ENCODE measurements around the gene TBC1D5. TPM values are rescaled to one million over a fixed set of nuclear protein-coding genes. Genes with fewer than 3 reads are reported as not detected.

The TBC1D5 gene
- total RNA-seq, 4 donors from 2014 or later, result 29.2 to 114 (median 53.4) TPM

DNA sequence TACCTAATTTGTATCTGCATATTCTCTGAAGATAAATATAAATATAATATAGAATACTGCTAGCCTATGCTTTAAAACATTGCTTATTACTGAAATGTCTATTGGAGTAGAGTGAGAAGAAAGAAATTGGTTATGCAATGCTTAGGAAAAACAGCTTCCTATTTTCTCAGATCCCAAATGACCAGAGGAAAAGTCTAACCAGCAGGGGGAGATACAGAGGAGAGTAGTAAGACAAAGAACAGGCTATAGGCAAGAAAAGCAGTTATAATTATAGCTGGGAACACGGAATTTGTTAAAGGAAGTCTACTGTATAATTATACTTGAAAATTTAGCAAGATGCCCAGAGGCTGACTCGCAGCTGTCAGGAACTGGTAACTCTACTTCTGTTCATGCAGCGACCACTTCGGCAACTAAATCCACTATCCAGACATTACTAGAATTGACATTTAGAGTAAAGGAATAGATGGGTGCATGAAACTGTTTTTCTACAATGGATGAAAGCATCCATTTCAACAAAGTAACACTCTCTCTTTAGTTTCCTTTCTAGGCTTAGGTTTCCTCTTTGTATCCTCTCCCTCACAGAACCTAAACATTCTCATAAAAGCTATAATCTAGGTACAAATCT is 97.2 kb downstream of the TBC1D5 start:
- Histone ChIP-seq H3K4me1 (no peaks in the 10 kb centered on the region), H3K27me3 (no peaks in the 10 kb centered on the region), H3K9me3 (no peaks in the 10 kb centered on the region), H3K4me3 (no peak overlapping the region), H3K36me3 (no peaks in the 10 kb centered on the region), H3K27ac (no peak overlapping the region)
- no peak for DNase-seq
- no peak for TF ChIP-seq POLR2A (IDR thresholded peaks at IDR 0.05)
- TF ChIP-seq, protein P1, sequence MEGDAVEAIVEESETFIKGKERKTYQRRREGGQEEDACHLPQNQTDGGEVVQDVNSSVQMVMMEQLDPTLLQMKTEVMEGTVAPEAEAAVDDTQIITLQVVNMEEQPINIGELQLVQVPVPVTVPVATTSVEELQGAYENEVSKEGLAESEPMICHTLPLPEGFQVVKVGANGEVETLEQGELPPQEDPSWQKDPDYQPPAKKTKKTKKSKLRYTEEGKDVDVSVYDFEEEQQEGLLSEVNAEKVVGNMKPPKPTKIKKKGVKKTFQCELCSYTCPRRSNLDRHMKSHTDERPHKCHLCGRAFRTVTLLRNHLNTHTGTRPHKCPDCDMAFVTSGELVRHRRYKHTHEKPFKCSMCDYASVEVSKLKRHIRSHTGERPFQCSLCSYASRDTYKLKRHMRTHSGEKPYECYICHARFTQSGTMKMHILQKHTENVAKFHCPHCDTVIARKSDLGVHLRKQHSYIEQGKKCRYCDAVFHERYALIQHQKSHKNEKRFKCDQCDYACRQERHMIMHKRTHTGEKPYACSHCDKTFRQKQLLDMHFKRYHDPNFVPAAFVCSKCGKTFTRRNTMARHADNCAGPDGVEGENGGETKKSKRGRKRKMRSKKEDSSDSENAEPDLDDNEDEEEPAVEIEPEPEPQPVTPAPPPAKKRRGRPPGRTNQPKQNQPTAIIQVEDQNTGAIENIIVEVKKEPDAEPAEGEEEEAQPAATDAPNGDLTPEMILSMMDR (IDR thresholded peaks at IDR 0.05), result peak; percentile 10 to 79 (median 70)

DNA sequence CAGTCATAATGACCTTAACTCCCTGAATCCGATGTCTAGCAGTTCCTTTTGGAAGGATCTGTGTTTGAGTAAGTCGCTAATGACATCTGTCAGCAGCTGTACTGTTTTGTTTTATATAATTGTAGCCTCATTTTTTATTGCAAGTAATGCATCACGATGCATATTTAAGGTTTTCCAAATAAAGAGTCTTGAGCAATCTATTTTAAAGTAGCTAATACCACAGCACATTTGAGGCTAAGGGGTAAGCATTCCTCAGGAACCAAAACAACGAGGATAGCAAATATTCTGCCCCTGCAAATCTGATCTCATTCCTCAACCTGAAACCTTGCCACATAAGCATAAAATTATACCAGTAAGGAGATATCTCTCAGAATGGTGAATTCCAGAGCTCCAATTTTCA is 98.7 kb downstream of the TBC1D5 start:
- Histone ChIP-seq H3K27me3 (no peaks in the 10 kb centered on the region), H3K36me3 (no peaks in the 10 kb centered on the region), H3K4me1 (no peaks in the 10 kb centered on the region), H3K27ac (no peak overlapping the region), H3K9me3 (no peaks in the 10 kb centered on the region), H3K4me3 (no peak overlapping the region)
- no peak for DNase-seq
- TF ChIP-seq POLR2A (IDR thresholded peaks at IDR 0.05), result no peak

DNA sequence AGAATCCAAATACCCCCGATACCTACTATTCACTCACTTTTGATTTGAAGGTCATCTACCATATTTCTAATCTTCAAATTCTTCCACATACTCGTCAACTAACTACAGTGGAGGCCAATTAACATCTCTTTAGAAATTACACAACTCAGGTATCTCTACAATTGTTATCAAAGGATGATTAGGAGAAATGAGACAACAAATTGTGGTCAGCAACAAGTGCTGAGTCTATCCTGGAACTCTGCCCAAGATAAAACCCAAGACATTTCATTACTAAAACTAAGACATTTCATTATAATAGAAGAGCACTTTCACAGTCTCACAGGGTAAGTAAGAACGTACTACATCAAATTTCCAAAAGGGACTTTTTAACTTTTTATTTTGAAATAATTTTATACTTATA is 100.0 kb downstream of the TBC1D5 start:
- H3K9me3 ChIP-seq, result no peaks in the 10 kb centered on the region
- TF ChIP-seq, protein P1 (IDR thresholded peaks at IDR 0.05), result no peak
- no peak for TF ChIP-seq POLR2A (IDR thresholded peaks at IDR 0.05)
- H3K27me3 ChIP-seq, result no peaks in the 10 kb centered on the region
- no peak overlapping the region for H3K27ac ChIP-seq
- H3K36me3 ChIP-seq, result no peaks in the 10 kb centered on the region
- no peak for DNase-seq
- H3K4me1 ChIP-seq, result no peaks in the 10 kb centered on the region
- H3K4me3 ChIP-seq, result no peak overlapping the region

DNA sequence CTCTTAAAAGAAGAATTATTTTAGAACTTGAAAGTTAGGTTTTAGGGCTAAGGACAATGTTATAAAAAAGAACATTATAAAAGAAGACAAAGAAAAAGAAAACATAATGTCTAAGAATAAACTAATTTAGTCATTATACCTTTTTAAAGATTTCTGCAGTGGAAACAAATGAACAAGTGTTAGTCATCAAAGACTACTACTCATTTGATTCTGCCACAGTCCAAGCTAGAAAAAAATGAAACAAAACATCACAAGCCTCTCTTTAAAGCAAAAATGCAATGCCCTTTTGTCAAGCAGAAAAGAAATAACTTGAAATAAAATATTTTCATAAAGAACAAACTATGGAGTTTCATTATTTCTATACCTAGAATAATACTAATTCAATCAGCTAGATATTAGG is 102.0 kb downstream of the TBC1D5 start:
- H3K27ac ChIP-seq, result no peak overlapping the region
- H3K4me1 ChIP-seq, result no peaks in the 10 kb centered on the region
- DNase-seq, result no peak
- H3K27me3 ChIP-seq, result no peaks in the 10 kb centered on the region
- H3K9me3 ChIP-seq, result no peaks in the 10 kb centered on the region
- no peaks in the 10 kb centered on the region for H3K36me3 ChIP-seq
- no peak for TF ChIP-seq POLR2A (IDR thresholded peaks at IDR 0.05)
- TF ChIP-seq, protein P1 (IDR thresholded peaks at IDR 0.05), result no peak
- H3K4me3 ChIP-seq, result no peak overlapping the region

DNA sequence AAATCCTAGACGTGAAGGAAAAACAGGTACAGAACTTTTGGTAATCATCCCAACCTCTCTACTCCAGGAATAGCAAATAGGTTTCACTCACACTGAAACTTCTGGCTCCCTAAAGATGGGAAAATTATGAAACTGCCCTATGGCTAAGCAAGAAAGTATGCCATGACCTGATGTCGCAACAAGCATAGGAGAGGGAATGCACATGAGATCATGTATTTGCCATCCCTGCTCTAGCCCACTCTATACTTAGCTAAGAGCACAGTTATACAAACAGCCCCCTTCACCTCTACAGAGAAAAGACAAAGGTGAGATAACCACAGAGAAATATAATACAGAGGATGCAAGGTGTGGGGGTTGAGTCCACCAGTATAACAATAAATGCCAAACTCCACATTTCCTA is 102.7 kb downstream of the TBC1D5 start:
- TF ChIP-seq, protein P1 (IDR thresholded peaks at IDR 0.05), result no peak
- no peak for TF ChIP-seq POLR2A (IDR thresholded peaks at IDR 0.05)
- Histone ChIP-seq H3K27ac (no peak overlapping the region), H3K36me3 (no peaks in the 10 kb centered on the region), H3K4me3 (no peak overlapping the region), H3K9me3 (no peaks in the 10 kb centered on the region), H3K27me3 (no peaks in the 10 kb centered on the region), H3K4me1 (no peaks in the 10 kb centered on the region)
- DNase-seq, result no peak

DNA sequence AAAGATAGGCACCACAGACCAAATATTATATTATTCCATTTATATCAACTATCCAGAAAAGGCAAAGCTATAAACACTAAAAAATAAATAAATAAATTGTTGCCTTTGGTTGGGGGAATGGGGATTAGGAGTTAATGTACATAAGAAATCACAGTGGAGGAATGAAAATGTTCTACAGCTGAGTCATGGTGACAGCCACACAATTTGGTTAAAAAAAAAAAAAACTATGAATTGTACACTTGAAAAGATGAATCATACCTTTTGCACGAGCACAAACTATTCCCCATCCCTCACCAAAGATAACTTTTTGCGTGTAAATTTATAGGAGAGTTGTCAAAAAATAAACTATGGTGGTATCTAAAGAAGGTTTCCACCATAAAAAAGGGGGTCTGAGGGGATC is 103.2 kb downstream of the TBC1D5 start:
- H3K27ac ChIP-seq, result no peak overlapping the region
- no peaks in the 10 kb centered on the region for H3K4me1 ChIP-seq
- no peaks in the 10 kb centered on the region for H3K9me3 ChIP-seq
- H3K36me3 ChIP-seq, result no peaks in the 10 kb centered on the region
- no peak for DNase-seq
- no peak overlapping the region for H3K4me3 ChIP-seq
- no peaks in the 10 kb centered on the region for H3K27me3 ChIP-seq
- TF ChIP-seq, protein P1 (IDR thresholded peaks at IDR 0.05), result no peak
- TF ChIP-seq POLR2A (IDR thresholded peaks at IDR 0.05), result no peak
